SIG-M5 treated with dmso at 0.1 percent for 504 hours (cell line): Measurements from ENCODE around the gene MDM1.
A peak's percentile ranks its signal among the peaks of the same experiment; 100 is the strongest.

ENCODE experiments used
- DNase-seq: peaks from one replicate; lab custom pipeline; 2025; ENCODE audit not compliant: unreplicated experiment; lab: John Stamatoyannopoulos, UW

MDM1 gene

DNA sequence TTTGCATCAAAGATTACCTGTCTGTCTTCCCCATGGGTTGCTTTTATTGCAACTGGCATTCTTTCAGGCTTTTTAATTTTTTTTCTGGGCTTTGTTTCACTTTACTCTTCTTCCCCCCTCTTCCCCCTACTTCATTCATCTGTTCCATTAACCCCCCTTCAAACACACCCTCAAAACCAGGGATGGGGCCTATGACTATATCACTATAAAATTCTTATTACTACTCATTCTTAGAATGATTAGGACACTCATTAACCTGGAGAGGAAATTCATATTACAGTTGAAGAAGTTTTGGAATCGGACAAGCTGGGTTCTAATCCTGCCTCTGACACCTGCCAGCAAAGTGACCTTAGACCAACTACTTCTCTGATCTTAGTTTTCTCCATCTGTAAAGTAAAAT lies 24.8 kb upstream of the MDM1 start:
- no peak for DNase-seq

DNA sequence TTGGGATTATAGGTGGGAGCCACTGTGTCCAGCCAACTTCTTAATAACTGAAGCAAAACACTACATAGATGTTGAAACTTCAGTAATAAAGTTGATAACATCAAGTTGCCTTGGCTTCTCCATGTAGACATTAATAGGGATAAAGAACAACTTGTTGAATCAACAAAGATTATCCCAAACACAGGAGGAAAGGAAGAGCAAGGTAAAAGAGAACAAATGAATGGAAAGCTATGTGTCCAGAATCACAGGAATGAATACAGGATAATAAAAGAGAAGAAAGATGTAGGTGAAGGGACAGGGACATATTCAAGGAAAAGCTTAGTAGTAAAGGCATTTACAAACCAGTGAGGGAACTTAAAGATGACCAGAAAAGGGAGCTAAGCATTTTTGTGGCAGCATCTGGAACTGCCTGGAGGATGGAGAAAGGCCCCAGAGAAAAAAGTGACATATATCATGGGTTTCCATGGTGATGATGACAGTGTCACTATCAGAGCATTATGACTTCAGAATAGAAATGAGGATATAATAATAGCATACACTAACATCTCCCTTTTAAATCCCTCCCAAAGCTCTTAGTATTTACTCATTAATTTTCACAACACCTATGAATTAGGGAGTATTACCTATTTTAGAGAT lies 24.0 kb upstream of the MDM1 start:
- no peak for DNase-seq

DNA sequence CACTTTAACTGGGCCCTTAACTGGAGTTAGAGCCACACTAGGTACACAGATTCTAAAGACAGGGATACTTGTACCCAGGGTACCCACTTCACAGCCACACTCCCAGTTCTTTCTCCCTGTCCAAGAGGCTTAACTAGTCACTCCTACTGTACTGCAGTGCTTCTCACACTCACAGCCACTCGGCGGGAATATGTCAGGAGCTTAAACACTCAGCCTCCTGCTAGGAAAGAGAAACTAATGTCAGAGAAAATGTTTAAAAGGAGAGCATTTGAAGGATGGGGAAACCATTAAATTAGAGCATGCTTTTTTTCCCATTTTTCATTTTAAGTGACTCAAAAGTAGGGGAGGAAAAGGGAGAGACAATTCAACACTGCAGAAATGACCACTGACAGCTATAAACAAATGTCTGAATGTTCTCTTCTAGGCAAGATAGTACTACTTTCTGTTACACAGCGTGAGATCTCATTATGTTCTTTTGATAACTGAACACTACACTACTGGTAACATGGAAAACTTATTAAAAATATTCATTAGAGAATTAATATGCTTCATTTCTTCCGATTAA lies 22.9 kb upstream of the MDM1 start:
- DNase-seq: no peak

DNA sequence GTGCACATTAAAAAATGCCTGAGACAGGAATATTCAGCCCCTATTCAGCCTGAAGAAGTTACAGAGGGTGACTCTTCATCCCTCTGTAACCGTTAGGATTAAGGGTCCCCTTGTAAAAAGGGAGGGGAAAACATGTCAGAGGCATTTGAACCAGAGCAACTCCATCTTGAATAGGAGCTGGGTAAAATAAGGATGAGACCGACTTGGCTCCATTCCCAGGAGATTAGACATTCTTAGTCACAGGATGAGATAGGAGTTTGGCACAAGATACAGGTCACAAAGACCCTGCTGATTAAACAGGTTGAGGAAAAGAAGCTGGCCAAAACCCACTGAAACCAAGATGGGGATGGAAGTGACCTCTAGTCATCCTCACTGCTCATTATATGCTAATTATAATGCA lies 19.9 kb upstream of the MDM1 start:
- DNase-seq: no peak

DNA sequence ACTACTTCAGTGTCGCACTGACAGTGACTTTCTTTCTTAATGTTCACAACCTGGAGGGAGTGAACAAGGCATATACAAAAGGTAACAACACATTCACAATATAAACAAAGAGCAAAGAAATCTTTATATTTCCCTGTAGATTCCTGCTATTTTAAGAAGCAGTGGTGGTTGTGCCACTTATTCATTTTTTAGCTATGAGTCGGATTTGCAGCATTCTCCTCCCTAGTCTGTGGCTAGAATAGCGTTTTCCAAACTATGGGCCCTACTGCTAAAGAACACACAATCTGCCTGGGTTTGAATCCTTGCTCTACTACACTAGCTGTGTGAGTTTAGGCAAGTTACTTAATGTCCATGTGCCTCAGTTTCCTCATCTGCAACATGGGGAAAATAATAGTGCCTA lies 18.6 kb upstream of the MDM1 start:
- DNase-seq: no peak

DNA sequence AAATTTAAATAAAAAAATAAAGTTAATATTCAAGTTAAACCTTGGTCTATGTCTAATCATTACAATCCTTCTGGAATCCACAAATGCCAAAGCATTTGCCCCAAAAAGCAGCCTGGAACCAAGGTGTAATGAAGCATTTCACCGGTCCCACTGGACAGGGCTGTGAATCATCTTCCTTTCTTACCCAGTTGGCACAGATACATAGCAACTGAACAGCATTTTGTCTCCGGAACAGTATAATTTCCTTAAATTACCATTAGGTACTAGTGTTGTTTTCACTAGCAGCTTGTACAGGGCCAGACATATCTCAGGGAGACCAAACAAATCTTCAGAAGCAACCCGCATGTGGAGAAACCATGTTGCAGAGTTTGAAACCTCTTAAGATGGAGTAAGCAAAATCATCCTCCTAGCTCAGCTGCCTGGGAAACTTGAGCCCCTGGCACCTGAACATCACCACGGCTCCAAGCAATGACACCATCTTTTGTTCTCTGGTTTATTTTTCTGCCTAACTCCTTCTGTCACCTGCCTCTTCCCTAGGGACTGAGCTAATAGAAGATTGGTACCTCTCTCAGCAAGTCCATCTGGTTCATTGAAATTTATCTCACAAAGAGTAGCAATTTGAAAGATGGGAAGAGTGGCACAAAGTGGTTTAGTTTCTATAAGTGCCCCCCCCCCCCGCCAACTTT lies 17.9 kb upstream of the MDM1 start:
- no peak for DNase-seq

DNA sequence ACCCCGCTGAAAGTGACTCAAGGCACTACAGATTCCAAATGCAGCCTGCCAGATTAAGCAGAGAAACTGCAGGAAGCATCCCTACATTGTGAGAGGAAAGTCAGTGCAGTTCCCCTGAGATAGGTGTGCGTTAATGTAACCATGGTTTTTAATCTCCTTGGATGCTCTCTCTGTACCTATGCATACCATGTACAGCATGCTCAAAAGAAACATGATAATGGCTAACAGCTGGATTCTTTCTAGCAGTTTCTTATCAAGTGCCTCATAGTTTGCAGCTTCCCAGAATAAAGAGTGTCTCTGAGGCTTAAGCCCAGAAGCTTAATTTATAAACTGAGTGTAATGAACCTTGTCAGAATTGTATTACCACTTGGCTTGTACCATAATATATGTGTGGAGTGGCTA lies 17.1 kb upstream of the MDM1 start:
- DNase-seq: no peak

DNA sequence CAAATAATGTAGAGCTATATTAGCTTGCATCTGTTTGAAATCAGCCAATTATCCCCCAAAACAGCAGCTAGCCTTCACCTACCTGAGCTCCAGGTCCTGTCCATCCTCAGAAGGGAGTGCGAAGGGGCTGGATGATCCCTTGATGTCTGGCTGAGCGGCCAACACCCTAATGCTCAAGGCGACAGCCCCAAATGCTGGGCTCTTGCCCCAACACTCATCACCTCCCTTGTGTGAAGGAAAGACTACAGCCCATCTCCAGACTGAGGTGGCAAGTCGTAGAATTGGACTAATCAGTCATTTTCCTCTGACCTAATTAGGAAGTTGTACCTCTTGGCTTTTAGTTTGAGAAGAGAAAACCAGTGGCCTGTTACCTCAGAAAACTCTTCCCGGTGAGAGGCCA lies 16.3 kb upstream of the MDM1 start:
- no peak for DNase-seq

DNA sequence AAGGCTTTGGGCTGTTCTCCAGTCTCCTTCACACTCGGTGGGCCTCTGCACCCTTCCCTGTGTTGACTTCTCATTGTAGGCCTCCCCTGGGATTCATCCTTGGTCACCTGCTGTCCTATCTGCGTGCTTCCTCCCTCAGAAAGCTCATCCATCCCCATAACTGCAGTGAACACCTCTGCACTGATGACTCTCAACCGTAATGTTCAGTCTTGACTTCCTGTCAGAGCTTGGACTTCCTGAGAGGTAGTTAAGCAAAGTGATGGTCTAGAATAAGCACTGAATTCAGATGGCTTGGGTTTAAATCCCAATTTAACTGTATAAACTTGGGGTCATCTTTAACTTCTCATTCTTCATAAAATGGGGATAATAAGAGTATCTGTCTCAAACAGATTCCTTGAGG lies 13.6 kb upstream of the MDM1 start:
- no peak for DNase-seq

DNA sequence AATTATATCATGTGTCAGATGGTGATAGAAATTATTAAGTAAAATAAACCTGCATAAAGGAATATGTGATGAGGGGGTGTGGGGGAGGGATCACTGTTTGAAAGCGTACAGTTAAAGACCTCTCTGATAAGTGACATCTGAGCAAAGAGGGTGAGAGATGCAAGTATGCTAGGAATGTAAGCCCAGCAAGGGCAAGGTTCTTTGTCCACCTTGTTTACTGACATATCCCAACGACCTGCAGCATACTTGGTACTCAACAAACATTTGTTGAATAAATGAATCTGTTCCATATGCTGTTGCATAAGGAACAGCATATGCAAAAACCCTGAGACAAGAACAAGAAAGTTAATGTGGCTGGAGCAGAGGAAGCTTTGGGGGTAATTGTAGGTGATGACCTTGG lies 12.0 kb upstream of the MDM1 start:
- no peak for DNase-seq

DNA sequence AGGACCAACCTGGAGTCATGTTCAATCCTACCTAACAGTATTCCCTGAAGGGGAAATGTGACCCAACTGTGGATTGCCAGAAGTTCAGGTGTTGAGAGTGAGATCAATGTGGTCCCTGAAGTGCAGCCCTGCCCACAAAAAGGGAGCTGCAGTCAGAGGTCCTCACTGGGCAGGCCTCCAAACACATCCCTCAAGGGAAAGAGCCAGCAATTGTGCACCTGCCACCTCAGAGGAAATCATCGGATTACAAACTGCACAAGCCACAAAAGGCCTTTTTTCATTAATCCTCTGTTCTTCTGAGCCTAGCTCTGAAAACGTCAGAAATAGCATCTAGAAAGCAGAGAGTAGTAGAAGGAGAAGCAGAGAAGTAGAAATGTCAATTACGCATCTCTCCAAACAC lies 10.8 kb upstream of the MDM1 start:
- DNase-seq: no peak

DNA sequence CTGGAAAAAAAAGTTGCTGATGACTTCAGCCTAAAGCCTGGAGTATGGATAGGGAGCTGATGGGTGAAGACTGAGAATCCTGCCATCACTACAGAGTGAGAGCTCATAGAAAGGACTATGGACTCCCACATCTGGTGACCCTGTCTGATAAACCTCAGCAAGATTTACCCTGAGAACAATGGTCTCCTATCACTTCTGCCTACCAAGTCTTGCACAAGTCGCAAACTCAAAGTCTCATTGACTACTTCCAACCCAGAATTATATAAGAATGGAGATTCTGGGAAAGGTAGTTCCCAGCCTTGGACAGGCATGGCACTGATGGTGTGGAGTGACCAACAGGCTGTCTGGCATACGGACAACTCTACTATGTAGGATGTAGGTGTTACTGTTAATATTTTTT lies 9.7 kb upstream of the MDM1 start:
- no peak for DNase-seq

DNA sequence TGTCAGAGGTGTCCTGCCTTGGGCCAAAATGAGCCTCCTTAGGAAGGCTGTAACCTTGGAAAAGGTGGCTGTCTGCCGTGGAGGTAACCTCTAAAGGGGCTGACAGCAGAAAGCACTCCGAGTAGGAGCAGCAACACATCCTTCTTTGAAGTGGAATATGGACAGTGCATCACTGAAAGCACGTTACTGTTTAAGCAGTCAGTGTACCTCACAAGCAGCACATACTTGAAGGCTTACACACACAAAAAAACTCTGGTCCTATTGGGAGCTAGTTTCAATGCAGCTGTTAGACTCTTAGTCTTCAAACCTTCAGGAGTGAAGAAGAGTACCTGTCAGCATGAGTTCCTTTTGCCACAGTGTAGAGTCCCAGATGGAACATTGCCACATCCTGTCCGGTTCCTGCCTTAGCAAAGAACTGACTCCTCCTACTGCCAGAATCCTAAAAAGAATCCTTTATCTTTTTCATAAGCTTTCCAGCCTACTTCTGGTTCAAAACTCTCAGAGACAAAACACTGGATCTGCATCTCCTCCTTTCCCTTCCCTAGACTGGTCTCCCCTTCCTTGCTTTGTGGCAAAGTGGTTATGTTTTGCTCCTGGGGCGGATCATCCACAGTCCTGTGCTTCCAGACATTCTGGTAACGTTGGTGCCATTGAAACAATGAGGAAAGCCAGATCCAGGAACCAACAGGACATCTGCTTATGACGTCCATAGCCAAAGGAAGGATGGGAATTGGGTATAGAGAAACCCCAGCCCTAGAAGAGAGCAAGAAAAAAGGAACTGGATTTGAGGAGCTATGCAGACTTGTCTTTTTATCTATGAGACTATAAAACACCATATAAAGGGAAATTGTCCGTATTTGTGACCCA lies 8.5 kb upstream of the MDM1 start:
- DNase-seq: no peak

DNA sequence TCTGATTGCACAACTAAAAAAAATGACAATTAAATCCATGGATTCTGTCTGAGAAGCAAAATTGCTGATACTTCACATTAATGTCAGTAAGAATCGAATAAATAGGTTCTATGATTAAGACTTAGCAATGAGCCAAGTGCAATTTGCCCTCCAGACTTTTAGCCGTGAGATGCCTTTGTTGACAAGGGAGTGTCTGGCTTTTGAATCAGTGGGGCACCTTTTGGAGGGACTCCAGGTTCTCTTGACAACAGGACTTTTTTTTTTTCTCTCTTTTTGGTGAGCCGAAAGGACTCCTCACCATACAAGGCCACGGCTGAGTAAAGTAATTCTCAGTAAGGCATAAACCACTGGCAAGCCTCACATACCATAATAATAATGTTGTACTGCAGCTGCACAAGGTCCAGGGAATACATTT lies 4.7 kb upstream of the MDM1 start:
- no peak for DNase-seq

DNA sequence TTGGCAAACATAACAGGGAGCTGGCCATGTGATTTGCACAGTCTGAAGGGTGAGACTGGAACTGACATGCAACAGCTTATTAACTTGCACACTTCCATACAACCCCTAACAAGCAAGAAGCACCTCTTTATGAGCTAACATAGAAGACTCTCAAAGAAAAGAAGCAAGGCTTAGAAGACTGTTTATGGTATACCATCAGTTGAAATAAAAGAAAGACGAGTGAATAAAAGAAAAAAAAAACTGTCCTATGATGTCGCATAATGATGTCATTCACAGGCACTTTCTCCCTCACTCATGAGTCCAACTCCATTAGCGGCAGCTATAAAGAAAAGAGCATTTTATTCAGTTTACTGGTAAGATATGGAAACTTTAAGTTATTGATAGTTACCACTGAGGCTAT lies 3.3 kb upstream of the MDM1 start:
- no peak for DNase-seq

DNA sequence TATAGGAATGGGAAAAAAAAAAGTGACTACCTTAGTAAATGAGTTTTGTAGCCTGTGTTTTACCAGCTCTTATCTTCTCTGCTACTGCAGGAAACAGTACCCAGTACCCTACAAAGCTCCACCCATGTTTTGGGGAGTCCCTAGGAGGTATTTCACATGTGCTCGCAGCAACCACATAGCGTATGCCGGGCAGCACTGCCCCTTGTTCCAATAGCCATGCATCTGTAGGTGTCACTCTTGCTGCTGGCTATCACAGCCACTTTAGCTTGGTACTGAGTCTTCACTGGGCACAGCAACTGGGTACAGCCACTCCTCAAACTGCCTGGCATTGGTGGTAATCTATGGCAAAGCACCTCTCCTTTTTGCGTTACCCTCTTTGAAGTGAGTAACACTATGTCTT lies 2.0 kb upstream of the MDM1 start:
- no peak for DNase-seq

DNA sequence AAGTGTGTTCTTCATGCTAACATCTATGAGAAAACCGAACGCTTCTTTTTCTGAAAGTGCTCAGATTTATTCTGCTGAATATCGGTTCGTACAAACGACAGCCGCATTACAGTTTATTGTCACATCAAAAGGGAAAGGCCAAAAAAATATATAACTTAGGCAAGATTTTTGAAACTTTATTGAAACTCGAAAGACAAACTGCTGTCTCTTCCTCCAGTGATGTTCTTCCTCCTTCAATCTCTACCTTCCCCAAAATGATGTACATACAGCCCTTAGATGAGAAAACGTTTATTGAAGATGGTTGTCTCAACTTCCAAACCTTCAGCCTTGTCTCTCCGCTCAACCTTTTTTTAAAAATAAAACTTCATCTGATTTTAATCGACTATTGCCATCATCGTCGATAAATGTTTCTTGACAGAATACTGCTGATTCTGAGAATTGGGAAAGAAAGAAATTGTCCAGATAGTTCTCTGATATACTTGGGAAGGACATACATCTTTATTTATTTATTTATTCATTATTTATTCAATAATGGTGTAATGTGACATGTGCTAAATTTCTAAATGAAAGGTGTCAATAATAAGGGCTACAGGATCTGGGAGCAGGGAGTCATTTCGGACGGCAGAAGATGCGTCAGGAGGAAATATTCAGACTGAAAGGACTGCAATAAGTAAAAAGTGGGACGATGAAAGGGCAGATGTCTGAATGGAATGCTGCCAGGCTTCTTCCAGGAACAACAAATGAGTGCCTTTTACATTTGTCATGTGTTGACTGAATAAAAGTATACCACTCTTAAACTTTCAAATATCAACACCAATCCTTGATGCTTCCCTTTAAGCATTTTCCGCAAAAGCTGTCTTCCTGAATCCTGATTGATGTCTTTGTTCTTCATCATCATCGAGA lies 817 bp upstream of the MDM1 start:
- DNase-seq: peak; percentile 57

DNA sequence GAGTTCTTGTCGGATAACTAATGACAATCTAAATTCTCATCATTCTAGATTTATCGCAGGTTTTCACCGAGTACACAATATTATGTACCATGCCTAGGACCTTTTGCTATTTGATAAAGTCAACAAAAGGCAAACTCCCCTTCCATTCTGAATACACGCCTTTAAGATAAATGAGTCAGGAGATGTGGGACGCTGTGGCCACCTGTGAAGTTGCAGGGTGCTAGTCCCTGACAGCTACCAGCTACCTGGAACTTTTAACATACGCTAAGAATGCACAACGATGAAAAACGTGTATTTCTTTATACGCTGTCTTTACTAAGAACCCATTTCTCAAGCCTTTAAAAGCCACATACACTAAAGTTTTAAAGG lies 678 bp downstream of the MDM1 start:
- DNase-seq: no peak

DNA sequence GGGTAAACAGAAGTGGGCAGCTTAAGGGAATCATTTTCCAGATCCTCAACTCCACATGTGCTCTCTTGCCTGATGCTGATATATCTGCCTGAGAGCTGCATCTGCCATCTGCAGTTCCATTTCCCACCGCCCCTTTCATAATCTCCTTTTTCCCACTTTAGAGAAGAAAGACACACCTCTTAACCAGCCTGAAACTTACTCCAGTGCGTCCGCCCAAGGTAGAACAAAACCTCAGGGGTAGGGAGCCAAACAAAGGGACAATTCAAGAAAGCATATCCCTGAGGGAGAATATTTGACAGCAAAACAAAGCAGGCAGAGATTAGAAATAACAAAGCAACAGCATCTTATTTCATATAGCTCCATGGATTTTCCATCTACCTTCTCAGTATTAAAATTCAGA lies 4.3 kb downstream of the MDM1 start:
- no peak for DNase-seq

DNA sequence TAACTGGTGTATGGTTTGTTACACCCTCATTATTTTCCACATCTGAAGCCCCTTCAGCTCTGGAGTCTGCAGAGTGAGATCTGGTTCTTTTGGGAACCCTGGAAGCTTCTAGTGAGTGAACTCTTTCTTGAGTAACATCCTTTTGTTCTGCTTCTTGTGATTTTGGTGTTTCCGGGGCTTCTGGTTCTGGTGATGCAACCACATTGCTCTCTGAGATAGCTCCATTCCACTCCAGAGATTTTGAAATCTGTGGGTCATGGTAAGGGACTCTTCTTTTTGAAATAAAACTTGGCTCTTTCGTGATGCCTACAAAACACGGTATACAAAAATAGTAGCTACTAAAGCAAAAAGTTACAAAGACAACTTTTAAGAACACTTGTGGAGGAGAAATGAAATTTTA lies 5.4 kb downstream of the MDM1 start:
- peak; percentile 95 for DNase-seq

DNA sequence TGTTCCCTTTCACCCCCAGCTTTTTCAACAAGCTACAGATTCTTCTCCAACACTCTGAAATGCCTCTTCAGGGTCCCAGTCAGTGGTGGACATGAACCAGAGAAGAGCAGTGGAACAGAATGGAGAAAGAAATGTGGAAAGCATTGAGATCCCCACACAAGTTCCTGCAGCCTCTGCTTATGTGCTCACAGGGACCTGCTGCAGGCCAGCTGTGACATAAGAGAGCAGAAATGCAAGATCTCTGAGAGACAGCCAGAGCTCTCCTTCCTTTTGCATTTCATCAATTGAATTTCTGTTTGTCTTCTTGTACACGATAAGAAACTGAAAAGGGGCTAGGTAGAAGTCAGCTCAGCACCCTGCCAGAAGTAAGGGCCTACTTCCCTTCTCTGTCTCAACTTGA lies 6.2 kb downstream of the MDM1 start:
- DNase-seq: peak; percentile 12
